Measurements from ENCODE around the gene TSPAN11.
"Not testable (repeated sequence)": the region's sequence is repeated elsewhere in the genome, so short reads cannot be mapped to it uniquely, and the experiment has no call there.

TSPAN11 gene

DNA sequence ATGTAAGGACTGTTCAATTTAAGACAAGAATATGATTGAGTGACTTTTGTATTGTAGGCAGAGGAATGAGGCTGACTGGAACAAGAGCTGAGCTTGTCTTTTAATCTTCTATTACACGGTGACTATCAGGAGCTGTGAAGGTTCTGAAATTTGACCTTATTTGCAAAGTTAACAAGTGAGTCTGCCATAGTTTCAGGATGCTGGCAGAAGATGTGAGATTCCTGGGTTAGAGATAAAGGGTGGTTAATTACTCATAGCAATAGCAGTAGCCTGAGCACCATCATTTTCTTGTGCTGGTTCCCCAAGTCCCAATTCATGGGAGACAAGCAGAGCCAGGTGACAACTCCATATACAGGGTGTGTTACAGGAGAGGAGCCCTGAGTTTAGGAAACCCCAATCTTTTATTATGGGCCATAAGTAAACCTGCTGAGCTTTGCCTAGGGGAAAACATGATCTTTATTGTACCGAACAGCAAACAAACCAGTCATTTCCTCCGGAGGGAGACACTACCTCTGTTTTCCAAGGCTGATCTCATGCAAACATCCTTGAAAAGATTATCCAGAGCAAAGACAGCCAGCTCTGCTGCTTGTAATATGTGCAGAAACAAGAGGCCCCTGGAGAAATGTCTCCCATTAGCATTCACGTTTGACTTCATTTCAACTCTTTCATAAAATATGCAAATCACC lies 95.4 kb downstream of the TSPAN11 start:
- FAIRE-seq = no peak

DNA sequence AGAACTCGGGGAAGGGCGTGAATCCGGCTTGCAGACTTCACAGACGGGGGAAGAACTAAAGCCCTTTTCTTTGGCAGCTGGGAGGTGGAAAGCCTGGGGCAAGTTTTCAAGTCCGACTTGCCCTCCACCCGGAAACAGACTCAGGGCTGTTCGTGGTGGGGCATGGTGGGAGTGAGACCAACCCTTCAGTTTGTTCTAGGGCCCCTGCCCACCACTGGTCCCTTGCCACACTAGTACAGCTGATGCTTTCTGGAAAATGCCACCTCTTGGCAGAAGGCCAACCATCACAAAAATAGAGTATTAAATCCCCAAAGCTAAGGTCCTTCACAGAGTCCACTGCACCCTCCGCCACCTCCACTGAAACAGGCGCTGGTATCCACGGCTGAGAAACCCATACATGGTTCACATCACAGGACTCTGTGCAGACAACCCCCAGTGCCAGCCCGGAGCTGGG lies 96.8 kb downstream of the TSPAN11 start:
- no peak for FAIRE-seq

DNA sequence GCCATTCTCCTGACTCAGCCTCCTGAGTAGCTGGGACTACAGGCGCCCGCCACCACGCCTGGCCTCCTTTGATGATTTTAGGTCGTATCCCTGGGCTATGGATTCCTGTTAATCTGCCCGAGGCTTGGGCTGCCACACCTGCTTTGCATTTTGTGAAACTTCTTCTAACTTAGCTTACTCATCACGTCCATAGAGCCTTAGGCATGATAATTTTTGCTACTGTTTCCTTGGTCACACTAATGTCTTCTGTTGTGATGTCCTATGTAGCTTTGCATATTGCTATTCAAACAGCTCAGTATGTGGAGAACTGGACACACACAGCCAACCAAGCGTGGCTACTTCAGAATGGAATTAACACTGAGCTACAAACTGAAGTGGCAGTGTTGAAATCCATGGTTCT lies 99.7 kb downstream of the TSPAN11 start:
- no peak for FAIRE-seq

DNA sequence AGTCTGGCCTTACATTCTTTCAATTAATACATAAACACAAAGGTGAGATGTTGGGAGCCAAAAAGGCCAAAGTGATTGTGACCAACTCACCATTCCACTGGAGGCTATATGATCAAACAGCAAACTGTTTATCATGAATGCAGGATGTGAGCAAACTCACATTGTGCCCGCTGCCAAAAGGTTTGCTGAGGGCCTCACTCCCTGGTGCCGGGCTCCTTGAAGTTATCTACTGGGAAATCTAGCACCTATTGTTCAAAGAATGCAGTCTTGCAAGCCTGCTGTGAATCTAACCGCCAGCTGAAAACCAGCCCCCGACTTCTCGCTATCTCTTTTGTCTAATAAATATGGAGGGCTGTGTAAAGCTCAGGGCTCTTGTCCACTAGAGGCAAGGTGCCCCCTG lies 100.5 kb downstream of the TSPAN11 start:
- not testable (repeated sequence) for FAIRE-seq

DNA sequence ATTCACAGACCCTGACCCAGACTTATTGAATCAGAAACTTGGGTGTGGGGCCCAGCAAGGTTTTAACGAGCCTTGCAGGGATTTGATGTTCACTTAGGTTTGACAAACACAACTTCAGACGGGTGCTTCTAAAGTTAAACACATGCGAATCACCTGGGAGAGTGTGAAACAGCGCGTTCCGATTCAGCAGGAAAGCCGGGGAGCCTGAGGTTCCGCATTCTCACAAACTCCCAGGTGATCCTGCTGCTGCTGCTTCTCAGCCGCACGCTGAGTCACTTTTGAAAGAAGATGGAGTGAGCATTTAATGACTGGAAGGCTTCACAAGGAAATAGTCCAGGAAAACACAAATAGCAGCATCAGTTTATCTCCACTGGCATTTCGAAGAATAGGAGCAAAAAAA lies 102.9 kb downstream of the TSPAN11 start:
- FAIRE-seq = no peak

DNA sequence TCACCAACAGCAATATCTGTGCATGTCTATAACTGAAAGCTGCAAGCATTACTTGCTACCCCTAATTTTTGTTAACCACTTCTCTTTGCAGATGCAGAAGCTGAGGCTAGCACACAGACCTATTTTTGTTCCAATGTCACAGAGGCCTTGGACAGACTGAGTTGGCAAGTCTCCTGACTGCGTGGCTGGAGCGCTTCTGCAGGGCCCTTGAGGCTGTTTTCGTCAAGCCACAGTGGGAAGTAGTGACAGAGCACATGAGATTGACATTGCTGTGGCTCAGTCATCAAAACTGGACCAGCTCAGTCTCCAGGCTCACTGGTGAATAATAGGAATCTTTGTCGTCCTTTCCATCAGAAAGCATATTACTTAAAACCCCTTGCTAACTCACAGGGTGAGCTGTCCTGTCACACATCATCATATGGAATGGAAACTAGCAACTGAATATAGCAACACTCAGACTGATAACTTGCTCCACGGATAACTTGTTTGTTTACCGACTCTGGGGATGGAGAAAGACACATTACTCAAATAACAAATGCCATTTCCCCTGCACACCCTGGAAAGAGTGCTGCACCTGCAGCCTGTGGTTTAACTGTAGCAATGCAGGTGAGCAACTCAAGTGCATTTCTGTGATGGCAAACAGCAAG lies 103.5 kb downstream of the TSPAN11 start:
- FAIRE-seq = no peak

DNA sequence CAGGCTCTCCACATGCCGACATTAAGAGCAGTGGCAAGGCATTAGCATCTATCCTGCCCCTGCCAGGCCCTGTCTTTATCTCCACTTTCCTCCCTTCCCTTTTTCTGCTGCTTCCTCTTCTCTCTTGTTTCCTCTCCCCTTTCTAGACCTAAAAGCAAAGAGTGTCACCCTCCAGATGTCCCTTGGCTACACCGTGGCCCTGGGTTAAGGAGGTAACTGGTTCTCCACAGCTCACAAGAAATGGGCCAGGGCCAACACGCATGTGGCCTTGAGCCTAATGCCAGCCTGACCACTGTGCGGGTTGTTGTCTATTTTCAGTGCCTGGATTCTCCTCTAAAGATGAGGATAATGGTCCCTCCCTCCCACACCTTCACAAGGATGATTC lies 105.4 kb downstream of the TSPAN11 start:
- FAIRE-seq = no peak

DNA sequence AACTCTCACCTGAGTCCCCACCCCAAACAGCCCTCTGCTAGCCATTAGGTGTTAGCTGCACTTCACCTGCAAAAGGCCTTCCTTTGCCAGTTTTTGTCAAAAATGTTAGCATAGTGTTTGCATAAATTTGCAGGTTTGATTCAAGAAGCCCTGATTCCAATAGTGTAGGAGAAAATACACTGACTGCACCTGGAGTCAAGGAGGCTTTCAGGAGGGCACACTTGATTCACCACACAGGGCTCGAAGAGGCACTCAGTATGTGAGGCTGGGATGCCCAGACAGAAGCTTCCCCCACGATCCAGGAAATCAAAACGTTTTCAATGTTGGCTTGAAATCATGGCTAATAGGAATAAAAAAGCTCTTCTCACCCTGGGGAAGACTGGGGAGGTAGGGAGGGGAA lies 106.6 kb downstream of the TSPAN11 start:
- no peak for FAIRE-seq

DNA sequence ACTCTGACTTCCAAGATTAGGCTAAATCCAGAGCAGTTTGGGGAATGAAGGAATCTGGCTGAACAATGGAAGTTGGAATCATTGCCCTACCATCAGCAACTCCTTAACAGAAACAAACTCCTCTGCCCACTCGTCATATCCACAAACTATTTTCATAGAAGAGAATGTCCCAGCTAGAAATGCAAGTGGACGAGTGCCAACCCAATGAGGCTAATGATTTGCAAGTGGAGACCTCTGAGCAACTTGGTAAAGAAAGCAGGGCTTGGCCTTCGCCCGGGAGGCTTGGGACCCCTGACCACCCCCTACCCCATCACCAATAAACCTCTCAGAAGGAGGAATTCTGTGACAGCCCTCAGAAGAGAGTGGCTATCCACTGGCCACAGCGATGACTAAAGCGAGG lies 107.1 kb downstream of the TSPAN11 start:
- no peak for FAIRE-seq

DNA sequence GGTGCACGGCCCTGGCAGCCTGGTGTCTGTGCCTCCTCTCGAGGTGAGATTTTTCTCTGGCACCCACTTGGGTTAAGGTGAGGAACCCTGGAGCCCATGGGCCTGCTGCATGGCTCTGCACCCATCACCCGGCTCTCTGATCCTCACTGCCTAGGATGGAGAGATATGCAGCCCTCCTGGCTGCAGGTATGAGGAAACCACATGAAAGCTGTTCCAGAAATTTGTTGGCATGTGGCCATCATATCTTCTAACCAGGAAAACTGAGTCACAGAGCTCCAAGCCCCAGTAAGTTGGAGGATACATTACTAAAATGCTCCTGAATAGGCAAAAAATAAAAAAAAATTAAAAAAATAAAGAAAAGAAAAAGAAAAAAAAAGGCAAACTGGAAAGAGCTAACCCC lies 107.8 kb downstream of the TSPAN11 start:
- no peak for FAIRE-seq

DNA sequence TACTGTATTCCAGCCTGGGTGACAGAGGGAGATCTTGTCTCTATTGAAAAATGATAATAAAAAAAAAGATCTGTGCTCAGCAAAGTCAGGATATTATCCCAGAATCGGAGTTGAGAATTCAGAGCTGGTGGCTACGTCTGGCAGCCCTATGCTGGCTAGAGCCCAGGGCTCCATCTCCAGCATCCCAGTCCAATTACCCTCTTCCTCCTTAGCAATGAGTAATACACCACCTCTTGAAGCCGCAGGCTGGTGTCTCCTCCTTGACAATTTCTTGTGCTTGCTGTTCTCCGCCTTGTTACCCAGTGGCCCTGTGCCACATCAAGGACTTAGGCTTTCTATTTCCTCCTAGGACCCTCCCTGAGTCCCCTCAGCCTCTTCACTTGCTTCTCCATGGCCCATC lies 108.7 kb downstream of the TSPAN11 start:
- FAIRE-seq = no peak

DNA sequence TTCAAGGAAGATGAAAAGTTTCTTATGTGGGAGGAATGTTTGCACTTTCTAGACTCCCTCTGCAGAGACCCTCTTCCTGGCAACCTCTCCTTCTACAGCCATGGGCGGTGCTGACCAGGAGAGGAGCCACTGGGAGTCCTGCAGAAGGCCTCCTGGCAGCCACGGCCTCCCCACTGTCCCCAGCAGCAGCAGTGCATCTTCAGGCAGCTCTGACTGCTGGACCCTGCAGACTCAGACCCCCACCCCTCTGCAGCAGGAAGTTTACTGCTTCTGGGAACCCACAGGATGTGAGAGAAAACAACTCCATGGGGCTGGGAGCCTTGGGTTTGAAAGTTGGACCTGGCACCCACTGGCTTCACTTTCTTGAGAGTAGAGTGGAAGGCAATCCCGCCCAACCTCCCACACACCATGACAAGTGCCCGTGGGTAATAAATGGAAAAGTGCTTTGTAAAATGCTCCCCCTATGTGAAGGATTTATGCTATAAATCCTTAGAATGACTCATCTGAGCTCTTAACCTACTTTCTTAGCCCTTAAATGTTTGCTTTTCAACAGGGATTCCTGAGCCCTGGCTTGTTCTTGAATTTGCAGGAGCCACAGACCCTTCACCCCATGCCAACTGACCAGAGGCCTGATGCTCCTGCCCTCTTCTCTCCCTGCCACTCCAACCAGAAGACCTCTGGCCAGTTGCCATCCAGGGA lies 109.6 kb downstream of the TSPAN11 start:
- no peak for FAIRE-seq

DNA sequence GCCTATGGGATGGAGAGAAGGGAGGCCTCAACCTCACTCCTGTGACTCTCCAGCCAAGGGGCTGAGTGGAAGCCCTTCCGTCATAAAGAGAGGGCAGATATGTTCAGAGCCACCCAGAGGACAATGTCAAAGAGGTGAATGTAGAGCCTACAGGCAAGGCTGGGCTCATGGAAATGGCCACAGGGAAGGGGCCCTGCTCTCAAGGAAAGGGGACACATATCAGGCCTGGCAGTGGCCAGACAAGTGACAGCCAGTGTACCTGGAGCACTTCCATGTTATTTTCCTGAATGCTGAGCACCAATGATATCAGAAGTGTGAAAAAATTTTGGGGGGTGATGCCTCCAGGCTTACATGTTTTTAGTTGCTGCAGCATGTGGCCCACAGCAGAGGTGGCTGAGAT lies 110.5 kb downstream of the TSPAN11 start:
- FAIRE-seq = no peak

DNA sequence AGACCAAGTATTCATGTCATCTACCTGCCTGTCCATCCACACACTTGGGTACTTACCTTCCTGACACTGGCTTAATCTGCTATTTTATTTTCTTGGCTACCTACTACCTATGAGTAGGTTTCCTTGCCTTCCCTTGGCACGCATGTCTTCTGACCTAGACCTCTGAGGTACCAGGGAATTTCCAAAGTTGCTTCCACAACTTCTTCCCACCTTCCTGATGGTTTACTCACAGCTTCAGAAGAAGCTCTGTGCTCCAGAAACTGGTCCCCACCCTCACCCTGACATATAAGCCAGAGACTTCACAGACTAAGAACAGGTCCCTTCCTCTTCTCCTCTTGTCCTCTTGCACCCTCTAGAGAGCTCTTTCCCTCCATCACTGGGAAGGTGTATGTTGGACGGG lies 111.4 kb downstream of the TSPAN11 start:
- FAIRE-seq = no peak

DNA sequence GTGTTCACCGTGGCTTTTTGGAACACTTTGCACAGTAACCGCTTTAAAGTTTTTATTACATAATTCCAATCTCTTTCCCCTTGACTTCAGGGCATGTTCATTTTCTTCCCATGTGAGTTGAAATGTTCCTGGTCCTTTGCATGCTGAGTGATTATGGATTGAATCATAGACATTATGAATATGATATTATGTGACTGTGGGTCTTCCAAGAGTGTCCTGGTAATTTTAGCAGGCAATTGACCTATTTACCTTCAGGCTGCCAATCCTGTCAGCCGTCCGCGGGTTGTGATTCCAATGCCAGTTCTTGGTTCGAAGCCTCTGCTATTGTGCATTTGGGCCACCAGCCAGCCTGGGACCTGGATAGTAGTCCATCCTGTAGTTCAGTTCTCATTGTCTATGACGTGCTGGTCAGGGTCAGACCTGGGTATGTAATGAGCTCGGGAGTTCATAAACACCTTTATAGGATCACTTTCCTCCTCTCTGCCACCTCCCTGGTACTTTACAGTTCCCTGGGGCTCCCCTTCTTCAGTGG lies 114.6 kb downstream of the TSPAN11 start:
- no peak for FAIRE-seq
